ENCODE measurements around the gene REEP3. TPM values are rescaled to one million over a fixed set of nuclear protein-coding genes. Genes with fewer than 3 reads are reported as not detected.

REEP3 gene
- total and polyA plus RNA-seq, 2 donors (not counting 1 experiment from before 2014, with no cell fraction given) = 67.5 to 86.6 TPM

DNA sequence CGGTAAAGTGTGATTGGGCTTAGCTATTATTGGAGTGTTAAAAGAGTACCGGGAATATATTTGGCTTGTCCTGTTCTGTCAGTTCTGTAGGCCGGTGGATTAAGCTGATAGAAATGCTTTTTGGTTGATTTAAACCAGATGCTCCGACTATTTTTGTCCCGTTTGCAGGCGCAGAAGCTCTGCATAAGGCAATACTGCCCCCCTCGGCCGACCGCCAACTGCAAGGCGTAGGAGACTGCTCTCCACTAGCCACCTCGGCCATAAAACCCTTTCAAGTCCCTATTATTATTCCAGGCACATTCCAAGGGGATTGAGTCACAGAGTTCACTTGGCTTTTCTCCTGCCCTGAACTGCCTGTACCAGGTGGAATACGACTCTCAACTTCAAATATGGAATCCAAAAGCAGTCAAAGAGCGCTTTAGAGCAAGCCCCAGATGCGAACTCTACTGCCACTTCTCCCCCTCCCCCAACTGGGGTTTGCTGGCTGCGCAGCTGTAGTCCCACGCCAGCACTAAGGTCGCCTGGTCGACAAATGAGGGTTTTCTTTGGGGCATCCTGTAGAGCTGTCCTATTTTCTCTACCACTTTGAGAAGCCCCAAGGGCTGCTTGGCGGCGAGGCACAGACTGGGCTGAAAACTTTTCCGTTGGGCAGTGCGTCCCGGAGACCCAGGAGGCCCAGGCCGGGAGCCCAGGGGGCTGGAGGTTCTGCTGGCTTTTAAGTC, 108.3 kb downstream of the REEP3 start:
- no peaks in the 10 kb centered on the region for H4K20me1 ChIP-seq (ENCODE audit: control insufficient read depth, extremely low read depth, insufficient read depth, low read length)
- no peaks in the 10 kb centered on the region for H3K4me1 ChIP-seq (ENCODE audit: control insufficient read depth, extremely low read depth, insufficient read depth, low read length)
- H3K9ac ChIP-seq (ENCODE audit: insufficient read depth, low read length) = peak overlapping the region; percentile 67
- peak overlapping the region; percentile 41 for H2AFZ ChIP-seq (ENCODE audit: low read length)
- no peaks in the 10 kb centered on the region for H3K27me3 ChIP-seq (ENCODE audit: control insufficient read depth, insufficient read depth, low read length)
- H3K9me3 ChIP-seq (ENCODE audit: control insufficient read depth, insufficient read depth, low read depth, low read length) = no peaks in the 10 kb centered on the region
- H3K27ac ChIP-seq (ENCODE audit: insufficient read depth, low read length) = peak overlapping the region; percentile 94
- TF ChIP-seq CTCF (conservative IDR thresholded peaks at IDR 0.05 in 1 of 2, IDR thresholded peaks at IDR 0.05 in 1 of 2; ENCODE audit: low read depth in 1 of 2, low read length in 2 of 2) (peak; percentile 83 to 88), EZH2 (IDR thresholded peaks at IDR 0.05; ENCODE audit: low read length, missing control alignments) (no peak)
- DNase-seq (ENCODE audit: low read depth in 2 of 2) = peak; percentile 99
- no peaks in the 10 kb centered on the region for H3K36me3 ChIP-seq (ENCODE audit: control insufficient read depth, insufficient read depth, low read length)
- peak overlapping the region; percentile 86 for H3K4me2 ChIP-seq (ENCODE audit: extremely low read depth, insufficient read depth, low read length)
- no peaks in the 10 kb centered on the region for H3K79me2 ChIP-seq (ENCODE audit: control insufficient read depth, insufficient read depth, low read length)
- H3K4me3 ChIP-seq (replicated peaks in 1 of 4; ENCODE audit: control extremely low read depth in 1 of 4, insufficient read depth in 1 of 4, low read depth in 3 of 4, low read length in 4 of 4) = peak overlapping the region; percentile 38 to 72 (median 54)

- peak overlapping the region; percentile 94 for H3K27ac ChIP-seq (ENCODE audit: insufficient read depth, low read length)
- H2AFZ ChIP-seq (ENCODE audit: low read length) = peak overlapping the region; percentile 59
- peak; percentile 91 to 96 for DNase-seq (ENCODE audit: low read depth in 2 of 2)
- H3K27me3 ChIP-seq (ENCODE audit: control insufficient read depth, insufficient read depth, low read length) = no peaks in the 10 kb centered on the region
- H3K9ac ChIP-seq (ENCODE audit: insufficient read depth, low read length) = peak overlapping the region; percentile 80
- peak overlapping the region; percentile 86 for H3K4me2 ChIP-seq (ENCODE audit: extremely low read depth, insufficient read depth, low read length)
- H4K20me1 ChIP-seq (ENCODE audit: control insufficient read depth, extremely low read depth, insufficient read depth, low read length) = no peaks in the 10 kb centered on the region
- peak overlapping the region; percentile 51 to 72 (median 59) for H3K4me3 ChIP-seq (replicated peaks in 1 of 4; ENCODE audit: control extremely low read depth in 1 of 4, insufficient read depth in 1 of 4, low read depth in 3 of 4, low read length in 4 of 4)
- H3K36me3 ChIP-seq (ENCODE audit: control insufficient read depth, insufficient read depth, low read length) = no peaks in the 10 kb centered on the region
- H3K4me1 ChIP-seq (ENCODE audit: control insufficient read depth, extremely low read depth, insufficient read depth, low read length) = no peaks in the 10 kb centered on the region
- TF ChIP-seq EZH2 (IDR thresholded peaks at IDR 0.05; ENCODE audit: low read length, missing control alignments) (no peak), CTCF (conservative IDR thresholded peaks at IDR 0.05 in 1 of 2, IDR thresholded peaks at IDR 0.05 in 1 of 2; ENCODE audit: low read depth in 1 of 2, low read length in 2 of 2) (no peak)
- H3K9me3 ChIP-seq (ENCODE audit: control insufficient read depth, insufficient read depth, low read depth, low read length) = no peaks in the 10 kb centered on the region
- no peaks in the 10 kb centered on the region for H3K79me2 ChIP-seq (ENCODE audit: control insufficient read depth, insufficient read depth, low read length)
Observed at GRCh38 chr10:63630085-63630930, 109.1 kb downstream of the REEP3 start.

Data from fibroblast of lung (primary cell).